GM21717 (cell line): ENCODE results near the gene LCE1C.

Source experiments
- ATAC-seq: cut with Tn5 transposase; IDR thresholded peaks from one replicate; pipeline ENCODE4 v1.9.1; 2021; ENCODE audit warnings: mild to moderate bottlenecking, moderate library complexity; ENCODE audit not compliant: unreplicated experiment

The LCE1C gene

GRCh38 chr1:152760551-152761190 is 45.8 kb downstream of the LCE1C start:
- ATAC-seq, result no peak

- ATAC-seq, result no peak
These were observed 46.8 kb downstream of the LCE1C start for GRCh38 chr1:152759453-152760173.

GRCh38 chr1:152758636-152759035 is 47.8 kb downstream of the LCE1C start:
- ATAC-seq, result no peak

- no peak for ATAC-seq
These were observed 48.7 kb downstream of the LCE1C start, which contains the start of gene KPRP for GRCh38 chr1:152757747-152758146. Gene KPRP (plus strand): TSS chr1:152758025. CDS start chr1:152759589, 1,564 bp downstream.

DNA sequence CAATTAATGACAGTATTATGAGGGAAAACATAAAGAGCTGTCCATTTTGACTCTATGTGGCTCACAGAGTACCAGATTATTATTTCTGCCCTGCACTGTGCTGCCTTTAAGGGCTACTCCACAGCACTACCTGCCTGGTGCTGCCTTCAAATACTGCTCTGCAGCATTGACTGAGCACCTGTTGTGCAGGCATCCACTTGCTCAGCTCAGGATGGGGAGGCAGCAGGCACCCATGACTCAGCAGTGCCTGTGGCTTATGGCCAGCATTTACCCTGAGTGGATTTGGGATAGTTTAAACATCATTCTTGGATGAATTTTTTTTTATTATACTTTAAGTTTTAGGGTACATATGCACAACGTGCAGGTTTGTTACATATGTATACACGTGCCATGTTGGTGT is 49.6 kb downstream of the LCE1C start:
- ATAC-seq, result no peak
